HTERT RPE-1 (cell line): ENCODE measurements around the gene PUDP.
"Not testable (repeated sequence)": the region's sequence is repeated elsewhere in the genome, so short reads cannot be mapped to it uniquely, and the experiment has no call there.

Experiments
- in situ Hi-C: fragments of 300-500 bp; cut with MboI; formaldehyde crosslinking; loops from 4 replicates; pipeline ENCODE4 v1.14.3; 2020; ENCODE audit warnings: low sequenced_read_pairs

Gene PUDP

GRCh38 chrX:7045238-7045955 is 102.6 kb downstream of the PUDP start:
- in situ Hi-C loops: no loop called here

- in situ Hi-C loops: not testable (repeated sequence)
These were observed 104.0 kb downstream of the PUDP start for GRCh38 chrX:7043796-7044433.

GRCh38 chrX:7028246-7028645 is 119.7 kb downstream of the PUDP start:
- in situ Hi-C loops: no loop called here

- in situ Hi-C loops: no loop called here
These were observed 120.9 kb downstream of the PUDP start for GRCh38 chrX:7027071-7027470.

- in situ Hi-C loops: not testable (repeated sequence)
These were observed 121.6 kb downstream of the PUDP start for GRCh38 chrX:7026365-7026764.

- in situ Hi-C loops: no loop called here
These were observed 122.5 kb downstream of the PUDP start for GRCh38 chrX:7025471-7025870.

- in situ Hi-C loops: no loop called here
These were observed 123.1 kb downstream of the PUDP start for GRCh38 chrX:7024850-7025249.

GRCh38 chrX:7022996-7023395 is 125.0 kb downstream of the PUDP start:
- in situ Hi-C loops: not testable (repeated sequence)

GRCh38 chrX:7021991-7022390 is 126.0 kb downstream of the PUDP start:
- in situ Hi-C loops: no loop called here

GRCh38 chrX:7019555-7019954 is 128.4 kb downstream of the PUDP start:
- in situ Hi-C loops: no loop called here

GRCh38 chrX:7012262-7012834 is 135.6 kb downstream of the PUDP start:
- in situ Hi-C loops: not testable (repeated sequence)

GRCh38 chrX:7010897-7011296 is 137.1 kb downstream of the PUDP start:
- in situ Hi-C loops: not testable (repeated sequence)

GRCh38 chrX:7007328-7007727 is 140.6 kb downstream of the PUDP start:
- in situ Hi-C loops: not testable (repeated sequence)
